H9 (cell line): ENCODE results near the gene FEZF1. TPM values are rescaled to one million over a fixed set of nuclear protein-coding genes. Genes with fewer than 3 reads are reported as not detected.

Source experiments
- DNase-seq: peaks from one replicate; pipeline ENCODE4 v3.0.0-alpha.2; 2017
- H2AFZ ChIP-seq: one replicate; pipeline ENCODE4 v1.6.1; 2013; ENCODE audit warnings: mild to moderate bottlenecking, low read length, control low read depth, moderate library complexity
- H2AK5ac ChIP-seq: 2 replicates; pipeline ENCODE4 v1.6.1; 2013; ENCODE audit warnings: low read length, control low read depth, mixed read lengths; ENCODE audit not compliant: insufficient read length
- H2BK120ac ChIP-seq: one replicate; pipeline ENCODE4 v1.6.1; 2013; ENCODE audit warnings: low read depth, mild to moderate bottlenecking, low read length, control low read depth, inconsistent platforms; ENCODE audit not compliant: poor library complexity, severe bottlenecking
- H2BK12ac ChIP-seq: 2 replicates; pipeline ENCODE4 v1.6.1; 2013; ENCODE audit warnings: low read length, control low read depth, mixed read lengths, low read depth; ENCODE audit not compliant: insufficient read length
- H2BK15ac ChIP-seq: 2 replicates; pipeline ENCODE4 v1.6.1; 2013; ENCODE audit warnings: low read depth, low read length, control low read depth
- H2BK20ac ChIP-seq: one replicate; pipeline ENCODE4 v1.6.1; 2013; ENCODE audit warnings: low read depth, mild to moderate bottlenecking, low read length, control low read depth, inconsistent platforms; ENCODE audit not compliant: poor library complexity, severe bottlenecking
- H2BK5ac ChIP-seq: 2 replicates; pipeline ENCODE4 v1.6.1; 2013; ENCODE audit warnings: low read length, control low read depth, mixed read lengths; ENCODE audit not compliant: insufficient read length
- H3K14ac ChIP-seq: 2 replicates; pipeline ENCODE4 v1.6.1; 2013; ENCODE audit warnings: low read length, control low read depth; ENCODE audit not compliant: insufficient read depth
- H3K18ac ChIP-seq: 2 replicates; pipeline ENCODE4 v1.6.1; 2013; ENCODE audit warnings: low read depth, mild to moderate bottlenecking, mixed read lengths, low read length, control low read depth; ENCODE audit not compliant: insufficient read length
- H3K23ac ChIP-seq: 2 replicates; pipeline ENCODE4 v1.6.1; 2013; ENCODE audit warnings: low read length, control low read depth, mixed read lengths, low read depth; ENCODE audit not compliant: insufficient read length
- H3K23me2 ChIP-seq: 2 replicates; pipeline ENCODE4 v1.6.1; 2013; ENCODE audit warnings: low read depth, mild to moderate bottlenecking, mixed read lengths, low read length, control low read depth; ENCODE audit not compliant: insufficient read length, poor library complexity, severe bottlenecking
- H3K27ac ChIP-seq: 2 replicates; pipeline ENCODE4 v1.5.1; 2013; ENCODE audit warnings: low read length, control low read depth, mixed read lengths, low read depth; ENCODE audit not compliant: insufficient read length
- H3K27me3 ChIP-seq: 2 replicates; pipeline ENCODE4 v1.6.1; 2013; ENCODE audit warnings: low read length, control low read depth, inconsistent platforms; ENCODE audit not compliant: insufficient read depth
- H3K4ac ChIP-seq: 2 replicates; pipeline ENCODE4 v1.6.1; 2013; ENCODE audit warnings: low read depth, mild to moderate bottlenecking, control low read depth, inconsistent platforms, low read length, moderate library complexity
- H3K4me1 ChIP-seq: 2 replicates; pipeline ENCODE4 v1.6.1; 2013; ENCODE audit warnings: low read length, control low read depth, inconsistent platforms; ENCODE audit not compliant: insufficient read depth
- H3K4me2 ChIP-seq: 2 replicates; pipeline ENCODE4 v1.6.1; 2013; ENCODE audit warnings: low read length, control low read depth, mixed read lengths; ENCODE audit not compliant: insufficient read length, insufficient read depth
- H3K56ac ChIP-seq: 2 replicates; pipeline ENCODE4 v1.6.1; 2013; ENCODE audit warnings: low read depth, mild to moderate bottlenecking, mixed read lengths, low read length, control low read depth; ENCODE audit not compliant: insufficient read length
- H3K79me1 ChIP-seq: 2 replicates; pipeline ENCODE4 v1.6.1; 2013; ENCODE audit warnings: low read depth, mild to moderate bottlenecking, moderate library complexity, low read length, control low read depth, inconsistent platforms; ENCODE audit not compliant: insufficient read depth, poor library complexity, severe bottlenecking
- H3K79me2 ChIP-seq: 2 replicates; pipeline ENCODE4 v1.6.1; 2013; ENCODE audit warnings: low read length, control low read depth, inconsistent platforms; ENCODE audit not compliant: insufficient read depth
- H3K9ac ChIP-seq: 2 replicates; pipeline ENCODE4 v1.6.1; 2013; ENCODE audit warnings: low read length, control low read depth, mixed read lengths; ENCODE audit not compliant: insufficient read length; ENCODE audit errors: extremely low read depth
- H3K9me3 ChIP-seq: one replicate; pipeline ENCODE4 v1.6.1; 2013; ENCODE audit warnings: low read depth, low read length, inconsistent platforms; ENCODE audit not compliant: control insufficient read depth
- H3T11ph ChIP-seq: one replicate; pipeline ENCODE4 v1.6.1; 2013; ENCODE audit warnings: mild to moderate bottlenecking, low read length, control low read depth, inconsistent platforms
- H4K20me1 ChIP-seq: one replicate; pipeline ENCODE4 v1.6.1; 2013; ENCODE audit not compliant: control insufficient read depth, insufficient read length, insufficient read depth
- H4K5ac ChIP-seq: 2 replicates; pipeline ENCODE4 v1.6.1; 2013; ENCODE audit warnings: low read depth, mild to moderate bottlenecking, mixed read lengths, low read length, control low read depth; ENCODE audit not compliant: insufficient read length
- H4K8ac ChIP-seq: replicated peaks from 2 replicates; pipeline ENCODE4 v1.6.1; 2013; ENCODE audit warnings: low read length, control low read depth, mixed read lengths, low read depth; ENCODE audit not compliant: insufficient read length
- H4K91ac ChIP-seq: 2 replicates; pipeline ENCODE4 v1.6.1; 2013; ENCODE audit warnings: low read depth, mild to moderate bottlenecking, moderate library complexity, mixed read lengths, low read length, control low read depth; ENCODE audit not compliant: insufficient read length
- H3K27ac Mint-ChIP-seq, 3 experiments: 2 replicates in 2 of 3; 3 replicates in 1 of 3; pipeline ENCODE4 v1.8.0; 2020 to 2021; ENCODE audit warnings: mixed read lengths in 3 of 3, mild to moderate bottlenecking in 1 of 3, moderate library complexity in 1 of 3
- H3K27me3 Mint-ChIP-seq: 2 replicates; pipeline ENCODE4 v1.8.0; 2021; ENCODE audit warnings: low read depth, mild to moderate bottlenecking, moderate library complexity, mixed read lengths
- H3K36me3 Mint-ChIP-seq, 3 experiments: 2 replicates in 2 of 3; 3 replicates in 1 of 3; pipeline ENCODE4 v1.8.0; 2020 to 2021; ENCODE audit warnings: low read depth in 3 of 3, mixed read lengths in 3 of 3; ENCODE audit not compliant: insufficient read depth in 1 of 3
- H3K4me1 Mint-ChIP-seq, 2 experiments: 2 replicates each; pipeline ENCODE4 v1.8.0; 2020; ENCODE audit warnings: mixed read lengths in 2 of 2
- H3K4me3 Mint-ChIP-seq, 2 experiments: 2 replicates in 1 of 2; 3 replicates in 1 of 2; pipeline ENCODE4 v1.8.0; 2020 to 2021; ENCODE audit warnings: mild to moderate bottlenecking in 2 of 2, mixed read lengths in 2 of 2, moderate library complexity in 1 of 2
- H3K9me3 Mint-ChIP-seq, 2 experiments: 2 replicates in 1 of 2; 3 replicates in 1 of 2; pipeline ENCODE4 v1.8.0; 2020; ENCODE audit warnings: mild to moderate bottlenecking in 2 of 2, mixed read lengths in 2 of 2, moderate library complexity in 1 of 2
- CTCF ChIP-seq: fragments of 200-600 bp; sonication (generic); conservative IDR thresholded peaks from 3 replicates; pipeline ENCODE4 v1.8.0; 2021; ENCODE audit warnings: antibody characterized with exemption, mild to moderate bottlenecking
- WGBS: extraction: QIAGEN DNeasy Blood & Tissue Kit; methylation state at CpG from one replicate; pipeline ENCODE4 v1.1.7; 2013; ENCODE audit warnings: missing lambda C conversion rate, low lambda C conversion rate, mixed read lengths; ENCODE audit not compliant: insufficient read length; ENCODE audit errors: extremely low coverage; 5-methylcytosine and 5-hydroxymethylcytosine counted together
- total RNA-seq: library from RNA; stranded (reverse); gene quantifications from 2 replicates; pipeline ENCODE4 v1.2.1, GENCODE V29; 2021

Gene FEZF1
- total RNA-seq, 1 experiment from 2014 or later, result 37.8 TPM

GRCh38 chr7:122262246-122262645 lies 42.3 kb downstream of the FEZF1 start:
- Mint-ChIP-seq H3K4me3 (peak overlapping the region in 1 of 2 experiments; percentile 27; a peak in 2 of 5 replicates), H3K9me3 (peaks cover 0 to 2% of the 10 kb centered on the region in 2 experiments; a peak in 1 of 5 replicates), H3K27ac (peak overlapping the region in 2 of 3 experiments; percentile 30 to 70; a peak in 2 of 7 replicates), H3K36me3 (no peaks in the 10 kb centered on the region; a peak in 1 of 7 replicates), H3K4me1 (peaks cover 28 to 30% of the 10 kb centered on the region in 2 experiments), H3K27me3 (peaks cover 2% of the 10 kb centered on the region)
- no peak overlapping the region for H2BK5ac ChIP-seq
- no peak overlapping the region for H2BK120ac ChIP-seq
- H3K23me2 ChIP-seq, result no peaks in the 10 kb centered on the region
- H3K23ac ChIP-seq, result no peak overlapping the region
- no peaks in the 10 kb centered on the region for H3K79me2 ChIP-seq
- no peaks in the 10 kb centered on the region for H4K20me1 ChIP-seq
- H3K4me2 ChIP-seq, result no peak overlapping the region
- no peak overlapping the region for H2BK15ac ChIP-seq
- no peaks in the 10 kb centered on the region for H3K79me1 ChIP-seq
- no peak overlapping the region for H3K27ac ChIP-seq
- no peak overlapping the region for H3K9ac ChIP-seq
- no peak overlapping the region for H4K5ac ChIP-seq
- H3K4ac ChIP-seq, result no peak overlapping the region
- no peak overlapping the region for H3T11ph ChIP-seq
- H3K9me3 ChIP-seq, result no peaks in the 10 kb centered on the region
- peaks cover 3% of the 10 kb centered on the region; the same call in 1 of the 2 replicates for H3K4me1 ChIP-seq
- H3K14ac ChIP-seq, result no peak overlapping the region
- no peak overlapping the region for H3K18ac ChIP-seq
- no peak for DNase-seq
- H2BK12ac ChIP-seq, result no peak overlapping the region
- no peaks in the 10 kb centered on the region for H3K27me3 ChIP-seq
- H2BK20ac ChIP-seq, result no peak overlapping the region
- no peak overlapping the region for H2AK5ac ChIP-seq
- H2AFZ ChIP-seq, result no peak overlapping the region
- no peak overlapping the region for H4K8ac ChIP-seq
- no CpG with 5 or more reads among the region's 4 CpGs for WGBS
- TF ChIP-seq CTCF, result no peak
- H4K91ac ChIP-seq, result no peak overlapping the region
- no peak overlapping the region for H3K56ac ChIP-seq
